Endothelial cell of umbilical vein (primary cell): ENCODE results near the gene MAML3. TPM values are rescaled to one million over a fixed set of nuclear protein-coding genes. Genes with fewer than 3 reads are reported as not detected.

Experiments
- BruUV-seq: library from RNA; stranded (reverse); fragments of 400-500 nt; replicated peaks from 2 replicates; lab custom pipeline; 2021; lab: Mats Ljungman, UMichigan
- CTCF ChIA-PET: fragments of 300-600, 350-600 bp; sonication (Branson Sonifier 250); formaldehyde crosslinking; loops from one replicate; lab custom pipeline; 2021; ENCODE audit warnings: antibody characterized with exemption, inconsistent platforms; lab: Charles Lee
- POLR2A ChIA-PET: fragments of 300-600, 350-600 bp; sonication (Branson Sonifier 250); formaldehyde crosslinking; loops from one replicate; lab custom pipeline; 2021; ENCODE audit warnings: antibody characterized with exemption, inconsistent platforms; lab: Charles Lee
- DNase-seq: peaks from one replicate; pipeline ENCODE4 v3.0.0-alpha.2; 2011; ENCODE audit warnings: low read depth, low spot score
- FAIRE-seq: peaks from 2 replicates; lab custom pipeline; 2011; peaks lifted over from hg19 to GRCh38; lab: Jason Lieb, UNC
- H2AFZ ChIP-seq: 2 replicates; pipeline ENCODE4 v1.6.0; 2012; ENCODE audit warnings: low read depth, low read length, control low read depth, inconsistent platforms
- H3K27ac ChIP-seq: 2 replicates; pipeline ENCODE4 v1.5.1; 2011; ENCODE audit warnings: low read depth, mild to moderate bottlenecking, control low read depth, low read length, moderate library complexity; ENCODE audit not compliant: insufficient read depth
- H3K27me3 ChIP-seq, 2 experiments: 2 replicates each; pipeline versions ENCODE4 v1.6.0 to v1.6.1; 2011; ENCODE audit warnings: low read length in 2 of 2, mixed read lengths in 1 of 2; ENCODE audit not compliant: control insufficient read depth in 2 of 2, insufficient read depth in 2 of 2
- H3K36me3 ChIP-seq, 2 experiments: 2 replicates in 1 of 2; 3 replicates in 1 of 2; pipeline ENCODE4 v1.5.1; 2011; ENCODE audit warnings: low read length in 2 of 2, mild to moderate bottlenecking in 1 of 2, moderate library complexity in 1 of 2; ENCODE audit not compliant: control insufficient read depth in 2 of 2, insufficient read depth in 2 of 2; ENCODE audit errors: extremely low read depth in 1 of 2
- H3K4me1 ChIP-seq: 3 replicates; pipeline ENCODE4 v1.5.1; 2011; ENCODE audit warnings: mild to moderate bottlenecking, low read length; ENCODE audit not compliant: control insufficient read depth, insufficient read depth; ENCODE audit errors: extremely low read depth
- H3K4me2 ChIP-seq: 2 replicates; pipeline ENCODE4 v1.6.1; 2011; ENCODE audit warnings: low read length, control low read depth, mixed read lengths; ENCODE audit not compliant: insufficient read depth
- H3K4me3 ChIP-seq, 3 experiments: fragments of 200-600 bp in 1 of 3; sonication (generic), shearing (Covaris generic) in 1 of 3; replicated peaks in 1 of 3; 2 replicates each; pipeline ENCODE4 v1.5.1; 2011 to 2016; ENCODE audit warnings: control low read depth in 3 of 3, low read length in 3 of 3, mild to moderate bottlenecking in 2 of 3, inconsistent platforms in 1 of 3, low read depth in 1 of 3, moderate library complexity in 1 of 3; ENCODE audit not compliant: insufficient read depth in 1 of 3
- H3K79me2 ChIP-seq: 2 replicates; pipeline ENCODE4 v1.6.0; 2012; ENCODE audit warnings: low read length, inconsistent platforms; ENCODE audit not compliant: control insufficient read depth, insufficient read depth
- H3K9ac ChIP-seq: replicated peaks from 2 replicates; pipeline ENCODE3; 2011; ENCODE audit warnings: low read length, control low read depth; ENCODE audit not compliant: insufficient read depth; ENCODE audit errors: extremely low read depth
- H3K9me1 ChIP-seq: replicated peaks from 3 replicates; pipeline ENCODE4 v1.6.0; 2011; ENCODE audit warnings: mild to moderate bottlenecking, low read length; ENCODE audit not compliant: control insufficient read depth, insufficient read depth; ENCODE audit errors: extremely low read depth
- H3K9me3 ChIP-seq: replicated peaks from 2 replicates; pipeline ENCODE4 v1.5.1; 2012; ENCODE audit warnings: low read length, inconsistent platforms; ENCODE audit not compliant: control insufficient read depth, insufficient read depth
- H4K20me1 ChIP-seq: replicated peaks from 2 replicates; pipeline ENCODE3; 2011; ENCODE audit warnings: mild to moderate bottlenecking, low read length; ENCODE audit not compliant: control insufficient read depth, insufficient read depth; ENCODE audit errors: extremely low read depth
- EZH2 ChIP-seq: IDR thresholded peaks from 2 replicates; pipeline ENCODE4 v1.6.1; 2012; ENCODE audit warnings: borderline replicate concordance, low read depth, mild to moderate bottlenecking, moderate library complexity, low read length, inconsistent platforms; ENCODE audit not compliant: severe bottlenecking
- FOS ChIP-seq: IDR thresholded peaks from 2 replicates; pipeline ENCODE4 v1.6.1; 2011; ENCODE audit warnings: mild to moderate bottlenecking, low read length, moderate library complexity, borderline replicate concordance; ENCODE audit not compliant: insufficient read depth
- GATA2 ChIP-seq: IDR thresholded peaks from 2 replicates; pipeline ENCODE4 v1.7.0; 2011; ENCODE audit warnings: low read depth, mild to moderate bottlenecking, moderate library complexity, mixed read lengths, low read length; ENCODE audit not compliant: insufficient read length, insufficient read depth
- JUN ChIP-seq: IDR thresholded peaks from 2 replicates; pipeline ENCODE4 v1.6.1; 2011; ENCODE audit warnings: borderline replicate concordance, low read depth; ENCODE audit not compliant: insufficient read length, insufficient read depth
- MYC ChIP-seq: IDR thresholded peaks from one replicate; pipeline ENCODE4 v1.6.1; 2011; ENCODE audit warnings: mild to moderate bottlenecking, low read depth, low read length
- POLR2A ChIP-seq: IDR thresholded peaks from 2 replicates; pipeline ENCODE4 v1.6.1; 2012; ENCODE audit warnings: low read depth, mild to moderate bottlenecking, control low read depth, low read length
- POLR2AphosphoS5 ChIP-seq: IDR thresholded peaks from 2 replicates; pipeline ENCODE4 v1.6.1; 2012; ENCODE audit warnings: low read depth, mild to moderate bottlenecking, control low read depth, low read length, moderate library complexity; ENCODE audit not compliant: insufficient read depth
- dilution Hi-C: fragments of 300-500 bp; cut with MboI; formaldehyde crosslinking; loops from one replicate; pipeline ENCODE4 v1.15.0; 2019; ENCODE audit warnings: low sequenced_read_pairs; ENCODE audit not compliant: extremely low pct_ligation_motif_present
- intact Hi-C: fragments of 100-400 bp; cut with micrococcal nuclease; formaldehyde crosslinking; loops from one replicate; pipeline ENCODE4 v1.10.0; 2022
- polyA plus RNA-seq, 4 experiments: library from polyadenylated mRNA; depleted of rRNA in 3 of 4; stranded (reverse) in 3 of 4; unstranded in 1 of 4; fragments of >200 nt; gene quantifications; 2 replicates each; pipeline versions ENCODE4 v1.2.1 to v1.2.3, GENCODE V29; 2011 to 2012; ENCODE audit warnings: missing spikeins in 1 of 4
- total RNA-seq: library from RNA; stranded (reverse); gene quantifications from 2 replicates; pipeline ENCODE4 v1.2.3, GENCODE V29; 2021
- TF ChIP-seq, protein P1 (sequence below): IDR thresholded peaks from 2 replicates; pipeline ENCODE4 v1.6.1; 2011; ENCODE audit not compliant: insufficient read depth, insufficient read length
- TF ChIP-seq, protein P2 (sequence below), 2 donors: IDR thresholded peaks; 1 replicate in 1 of 2; 2 replicates in 1 of 2; pipeline ENCODE4 v1.5.1; 2011; ENCODE audit warnings: low read length in 2 of 2, mild to moderate bottlenecking in 2 of 2, moderate library complexity in 2 of 2, control low read depth in 1 of 2, inconsistent platforms in 1 of 2, low read depth in 1 of 2; ENCODE audit not compliant: insufficient read depth in 1 of 2; ENCODE audit errors: extremely low read depth in 1 of 2

Gene MAML3
- total and polyA plus RNA-seq, 2 donors (not counting 3 experiments of a cell fraction or from before 2014, with no cell fraction given), result 14.0 to 20.3 TPM

DNA sequence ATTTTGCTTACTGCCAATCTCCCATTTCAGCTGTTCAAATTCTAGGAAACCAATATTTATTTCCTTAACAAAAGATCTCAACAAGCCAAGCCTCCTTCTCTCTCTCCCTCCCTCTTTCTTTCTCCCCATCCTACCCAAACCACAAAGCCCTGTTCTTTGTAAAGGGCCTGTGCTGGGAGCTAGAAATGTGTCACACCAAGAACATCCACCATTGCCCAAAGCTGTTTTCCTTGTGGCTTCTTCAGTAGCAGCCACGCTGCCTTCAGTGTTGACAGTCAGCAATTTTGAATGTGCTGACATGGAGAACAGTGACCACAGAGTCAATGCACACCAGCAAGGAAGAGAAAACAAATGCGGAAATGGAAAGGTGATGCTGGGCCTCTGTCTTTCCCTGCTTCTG is 203.0 kb downstream of the MAML3 start:
- H2AFZ ChIP-seq, result no peak overlapping the region
- no peaks in the 10 kb centered on the region for H3K9me3 ChIP-seq
- dilution Hi-C loops (no loop called here), intact Hi-C loops (no loop called here)
- FAIRE-seq (no peak), DNase-seq (no peak)
- no peaks in the 10 kb centered on the region for H4K20me1 ChIP-seq
- peaks cover 2% of the 10 kb centered on the region for H3K4me1 ChIP-seq
- H3K79me2 ChIP-seq, result no peaks in the 10 kb centered on the region
- H3K9me1 ChIP-seq, result no peaks in the 10 kb centered on the region
- H3K36me3 ChIP-seq, result no peaks in the 10 kb centered on the region
- ChIA-PET CTCF (interaction anchor here (1.3 kb wide), 1 partner anchor 10 kb away, joined by 3 read pairs; no protein-coding TSS in a partner anchor), POLR2A (no interaction called here)
- H3K9ac ChIP-seq, result no peak overlapping the region
- BruUV-seq, result no TSS peak
- H3K27ac ChIP-seq, result no peak overlapping the region
- no peaks in the 10 kb centered on the region for H3K27me3 ChIP-seq
- H3K4me3 ChIP-seq, result no peak overlapping the region
- TF ChIP-seq, protein P1, sequence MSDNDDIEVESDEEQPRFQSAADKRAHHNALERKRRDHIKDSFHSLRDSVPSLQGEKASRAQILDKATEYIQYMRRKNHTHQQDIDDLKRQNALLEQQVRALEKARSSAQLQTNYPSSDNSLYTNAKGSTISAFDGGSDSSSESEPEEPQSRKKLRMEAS, result no peak
- TF ChIP-seq JUN, result no peak
- no peak for TF ChIP-seq POLR2A
- TF ChIP-seq FOS, result no peak
- TF ChIP-seq EZH2, result no peak
- TF ChIP-seq POLR2AphosphoS5, result no peak
- no peak for TF ChIP-seq GATA2
- no peak for TF ChIP-seq MYC
- TF ChIP-seq, protein P2, sequence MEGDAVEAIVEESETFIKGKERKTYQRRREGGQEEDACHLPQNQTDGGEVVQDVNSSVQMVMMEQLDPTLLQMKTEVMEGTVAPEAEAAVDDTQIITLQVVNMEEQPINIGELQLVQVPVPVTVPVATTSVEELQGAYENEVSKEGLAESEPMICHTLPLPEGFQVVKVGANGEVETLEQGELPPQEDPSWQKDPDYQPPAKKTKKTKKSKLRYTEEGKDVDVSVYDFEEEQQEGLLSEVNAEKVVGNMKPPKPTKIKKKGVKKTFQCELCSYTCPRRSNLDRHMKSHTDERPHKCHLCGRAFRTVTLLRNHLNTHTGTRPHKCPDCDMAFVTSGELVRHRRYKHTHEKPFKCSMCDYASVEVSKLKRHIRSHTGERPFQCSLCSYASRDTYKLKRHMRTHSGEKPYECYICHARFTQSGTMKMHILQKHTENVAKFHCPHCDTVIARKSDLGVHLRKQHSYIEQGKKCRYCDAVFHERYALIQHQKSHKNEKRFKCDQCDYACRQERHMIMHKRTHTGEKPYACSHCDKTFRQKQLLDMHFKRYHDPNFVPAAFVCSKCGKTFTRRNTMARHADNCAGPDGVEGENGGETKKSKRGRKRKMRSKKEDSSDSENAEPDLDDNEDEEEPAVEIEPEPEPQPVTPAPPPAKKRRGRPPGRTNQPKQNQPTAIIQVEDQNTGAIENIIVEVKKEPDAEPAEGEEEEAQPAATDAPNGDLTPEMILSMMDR (IDR thresholded peaks at IDR 0.05; ENCODE audit: extremely low read depth in 1 of 2, insufficient read depth in 1 of 2, low read depth in 1 of 2, low read length in 2 of 2), result no peak
- H3K4me2 ChIP-seq, result no peak overlapping the region
